ENCODE data around the gene RAB1A.

Gene RAB1A

GRCh38 chr2:65061146-65061909 lies 68.6 kb downstream of the RAB1A start:
- TF ChIP-seq POLR2AphosphoS5 (IDR thresholded peaks at IDR 0.05; ENCODE audit: low read depth, low read length), result no peak
- TF ChIP-seq FOXP2 (optimal IDR thresholded peaks at IDR 0.05; ENCODE audit: borderline replicate concordance, extremely low read depth, extremely low read length, insufficient read depth), result no peak
- no peak for TF ChIP-seq TAF1 (IDR thresholded peaks at IDR 0.05; ENCODE audit: borderline replicate concordance, insufficient read depth, low read length)
- no peak for TF ChIP-seq SIN3A (IDR thresholded peaks at IDR 0.05; ENCODE audit: borderline replicate concordance, insufficient read depth, low read length)
- no peak for TF ChIP-seq REST (IDR thresholded peaks at IDR 0.05; ENCODE audit: insufficient read depth in 1 of 2, low read depth in 2 of 2, low read length in 2 of 2)

- no peak for TF ChIP-seq REST (IDR thresholded peaks at IDR 0.05; ENCODE audit: insufficient read depth in 1 of 2, low read depth in 2 of 2, low read length in 2 of 2)
- TF ChIP-seq TAF1 (IDR thresholded peaks at IDR 0.05; ENCODE audit: borderline replicate concordance, insufficient read depth, low read length), result no peak
- TF ChIP-seq POLR2AphosphoS5 (IDR thresholded peaks at IDR 0.05; ENCODE audit: low read depth, low read length), result no peak
- no peak for TF ChIP-seq FOXP2 (optimal IDR thresholded peaks at IDR 0.05; ENCODE audit: borderline replicate concordance, extremely low read depth, extremely low read length, insufficient read depth)
- TF ChIP-seq SIN3A (IDR thresholded peaks at IDR 0.05; ENCODE audit: borderline replicate concordance, insufficient read depth, low read length), result no peak
These were observed 70.8 kb downstream of the RAB1A start for GRCh38 chr2:65059071-65059470.

- no peak for TF ChIP-seq TAF1 (IDR thresholded peaks at IDR 0.05; ENCODE audit: borderline replicate concordance, insufficient read depth, low read length)
- TF ChIP-seq SIN3A (IDR thresholded peaks at IDR 0.05; ENCODE audit: borderline replicate concordance, insufficient read depth, low read length), result no peak
- TF ChIP-seq REST (IDR thresholded peaks at IDR 0.05; ENCODE audit: insufficient read depth in 1 of 2, low read depth in 2 of 2, low read length in 2 of 2), result no peak
- no peak for TF ChIP-seq POLR2AphosphoS5 (IDR thresholded peaks at IDR 0.05; ENCODE audit: low read depth, low read length)
- no peak for TF ChIP-seq FOXP2 (optimal IDR thresholded peaks at IDR 0.05; ENCODE audit: borderline replicate concordance, extremely low read depth, extremely low read length, insufficient read depth)
These were observed 72.4 kb downstream of the RAB1A start for GRCh38 chr2:65057391-65058052.

- TF ChIP-seq REST (IDR thresholded peaks at IDR 0.05; ENCODE audit: insufficient read depth in 1 of 2, low read depth in 2 of 2, low read length in 2 of 2) (no peak), FOXP2 (optimal IDR thresholded peaks at IDR 0.05; ENCODE audit: borderline replicate concordance, extremely low read depth, extremely low read length, insufficient read depth) (no peak), TAF1 (IDR thresholded peaks at IDR 0.05; ENCODE audit: borderline replicate concordance, insufficient read depth, low read length) (no peak), POLR2AphosphoS5 (IDR thresholded peaks at IDR 0.05; ENCODE audit: low read depth, low read length) (no peak), SIN3A (IDR thresholded peaks at IDR 0.05; ENCODE audit: borderline replicate concordance, insufficient read depth, low read length) (no peak)
These were observed 72.9 kb downstream of the RAB1A start for GRCh38 chr2:65057054-65057375.

Measured in PFSK-1 (cell line).